HepG2 (cell line): ENCODE results near the gene GPR179. TPM values are rescaled to one million over a fixed set of nuclear protein-coding genes. Genes with fewer than 3 reads are reported as not detected.

Source experiments
- ATF6 ChIP-seq: sonication (generic); formaldehyde crosslinking; conservative IDR thresholded peaks from 2 replicates; pipeline ENCODE4 v1.4.0; 2020; ENCODE audit warnings: missing genetic modification reagents
- BCL6 ChIP-seq: IDR thresholded peaks from 2 replicates; pipeline ENCODE4 v1.6.1; 2016; ENCODE audit warnings: missing genetic modification reagents, missing compliant biosample characterization
- CSRNP2 ChIP-seq: sonication (generic); formaldehyde crosslinking; conservative IDR thresholded peaks from 2 replicates; pipeline ENCODE4 v1.8.0; 2022; ENCODE audit warnings: low read depth, missing genetic modification reagents
- GMEB2 ChIP-seq: IDR thresholded peaks from 2 replicates; pipeline ENCODE4 v1.6.1; 2016; ENCODE audit warnings: missing biosample characterization, missing genetic modification reagents, low read depth
- HNF4G ChIP-seq, 2 experiments: sonication (generic) in 1 of 2; formaldehyde crosslinking in 1 of 2; IDR thresholded peaks; 2 replicates each; pipeline versions ENCODE4 v1.4.0 to v1.6.1; 2011 to 2020; ENCODE audit warnings: borderline replicate concordance in 2 of 2, low read depth in 2 of 2, mild to moderate bottlenecking in 2 of 2, low read length in 1 of 2, missing genetic modification reagents in 1 of 2, moderate library complexity in 1 of 2
- KLF16 ChIP-seq, 2 experiments: sonication (generic) in 1 of 2; formaldehyde crosslinking in 1 of 2; IDR thresholded peaks; 2 replicates each; pipeline versions ENCODE4 v1.6.1 to v1.8.0; 2016 to 2023; ENCODE audit warnings: missing genetic modification reagents in 2 of 2, missing compliant biosample characterization in 1 of 2
- RAD21 ChIP-seq: fragments of 450-650 bp; formaldehyde crosslinking; IDR thresholded peaks from 2 replicates; pipeline ENCODE4 v1.5.0; 2020; ENCODE audit warnings: mild to moderate bottlenecking
- RXRA ChIP-seq: sonication (generic); formaldehyde crosslinking; IDR thresholded peaks from 2 replicates; pipeline ENCODE4 v1.5.1; 2020; ENCODE audit warnings: missing genetic modification reagents
- SMAD1 ChIP-seq: sonication (generic); formaldehyde crosslinking; IDR thresholded peaks from 2 replicates; pipeline ENCODE4 v1.4.0; 2020; ENCODE audit warnings: missing genetic modification reagents, low read depth, mild to moderate bottlenecking, borderline replicate concordance
- TBP ChIP-seq: sonication (generic); formaldehyde crosslinking; IDR thresholded peaks from 2 replicates; pipeline ENCODE4 v1.5.0; 2020; ENCODE audit warnings: missing genetic modification reagents
- TBX2 ChIP-seq: sonication (generic); formaldehyde crosslinking; IDR thresholded peaks from 2 replicates; pipeline ENCODE4 v1.5.0; 2020; ENCODE audit warnings: missing genetic modification reagents, mild to moderate bottlenecking, borderline replicate concordance
- YEATS2 ChIP-seq: sonication (generic); formaldehyde crosslinking; IDR thresholded peaks from 2 replicates; pipeline ENCODE4 v1.4.0; 2020; ENCODE audit warnings: missing genetic modification reagents, borderline replicate concordance
- YY1 ChIP-seq: IDR thresholded peaks from 2 replicates; pipeline ENCODE4 v1.6.1; 2011; ENCODE audit warnings: low read length, low read depth, moderate library complexity, mild to moderate bottlenecking; ENCODE audit not compliant: insufficient read depth, insufficient replicate concordance
- ZBTB26 ChIP-seq: IDR thresholded peaks from 2 replicates; pipeline ENCODE4 v1.6.1; 2016; ENCODE audit warnings: missing compliant biosample characterization, missing genetic modification reagents, borderline replicate concordance
- ZBTB8A ChIP-seq: sonication (generic); formaldehyde crosslinking; IDR thresholded peaks from 2 replicates; pipeline ENCODE4 v1.4.0; 2020; ENCODE audit warnings: mild to moderate bottlenecking, low read depth, missing genetic modification reagents, borderline replicate concordance
- ZC3H13 ChIP-seq: sonication (generic); formaldehyde crosslinking; IDR thresholded peaks from 2 replicates; pipeline ENCODE4 v1.8.1; 2023; ENCODE audit warnings: mild to moderate bottlenecking, missing genetic modification reagents, moderate library complexity
- ZGPAT ChIP-seq: IDR thresholded peaks from 2 replicates; pipeline ENCODE4 v1.6.1; 2016; ENCODE audit warnings: mild to moderate bottlenecking
- ZNF331 ChIP-seq: sonication (generic); formaldehyde crosslinking; IDR thresholded peaks from 2 replicates; pipeline ENCODE4 v1.4.0; 2020; ENCODE audit warnings: missing genetic modification reagents
- polyA plus RNA-seq, 8 experiments: library from polyadenylated mRNA; depleted of rRNA in 3 of 8; stranded (reverse) in 7 of 8; unstranded in 1 of 8; fragments of >200 nt; fragmentation: Illumina TruSeq in 4 of 8; extraction: Trizol in 4 of 8; gene quantifications; 2 replicates each; pipeline versions ENCODE4 v1.2.1 to v1.2.3, GENCODE V29; 2011 to 2016; ENCODE audit warnings: low read depth in 4 of 8, missing spikeins in 1 of 8, mixed read lengths in 1 of 8; ENCODE audit not compliant: insufficient read depth in 1 of 8
- total RNA-seq, 5 experiments: library from RNA; depleted of rRNA; stranded (reverse); fragments of >200 nt; fragmentation: Illumina TruSeq; extraction: Trizol; gene quantifications; 2 replicates each; pipeline ENCODE4 v1.2.3, GENCODE V29; 2016; ENCODE audit warnings: low read depth in 1 of 5

The GPR179 gene
- total and polyA plus RNA-seq, 2 of the 13 experiments (the other 11 are each of a cell fraction or from before 2014, with no cell fraction given): 0.03 TPM; not detected in 1

GRCh38 chr17:38349097-38349730 is 5.5 kb upstream of the GPR179 start (continued):
- TF ChIP-seq BCL6 (CRISPR knock-in tag) (peak; percentile 22; the same call in 1 of the 2 replicates), ZGPAT (CRISPR knock-in tag) (peak; percentile 67; the same call in 1 of the 2 replicates), CSRNP2 (CRISPR knock-in tag) (no peak), ZBTB8A (CRISPR knock-in tag) (no peak), TBX2 (CRISPR knock-in tag) (no peak), ZNF331 (peak; percentile 68; the same call in 1 of the 2 replicates), YEATS2 (CRISPR knock-in tag) (peak; percentile 75; the same call in 1 of the 2 replicates), ZBTB26 (CRISPR knock-in tag) (0 out of 2 replicates have a peak, but pooled peaks have one; percentile 31), TBP (CRISPR knock-in tag) (no peak), RAD21 (CRISPR knock-in tag) (peak; percentile 91), HNF4G (IDR thresholded peaks at IDR 0.05; ENCODE audit: borderline replicate concordance, low read depth, low read length) (no peak), HNF4G (CRISPR knock-in tag; IDR thresholded peaks at IDR 0.05; ENCODE audit: borderline replicate concordance, low read depth) (no peak), RXRA (0 out of 2 replicates have a peak, but pooled peaks have one; percentile 7), ATF6 (CRISPR knock-in tag) (peak; percentile 68; the same call in 1 of the 2 replicates), YY1 (peak; percentile 51), GMEB2 (CRISPR knock-in tag) (0 out of 2 replicates have a peak, but pooled peaks have one; percentile 2), KLF16 (CRISPR knock-in tag; IDR thresholded peaks at IDR 0.05) (peak in 1 of 2 experiments; percentile 70; a peak in 1 of 4 replicates), ZC3H13 (CRISPR knock-in tag) (no peak), SMAD1 (CRISPR knock-in tag) (no peak)
